A549 (cell line): ENCODE results near the gene ESR1. TPM values are rescaled to one million over a fixed set of nuclear protein-coding genes. Genes with fewer than 3 reads are reported as not detected.

ENCODE experiments used
- ATAC-seq, 2 experiments: fragments of 200-7000 bp in 1 of 2; fragments of >200 bp in 1 of 2; cut with Nextera tagmentation in 1 of 2; cut with Tn5 transposase in 1 of 2; 3 replicates each; pipeline versions ENCODE4 v1.8.0 to v1.9.1; 2018 to 2020; ENCODE audit warnings: mild to moderate bottlenecking in 1 of 2, moderate library complexity in 1 of 2
- CTCF ChIA-PET: fragments of 300-600 bp; sonication (Branson Sonifier 250); formaldehyde crosslinking; extraction: SDS; loops from one replicate; lab custom pipeline; 2021; ENCODE audit warnings: antibody characterized with exemption, inconsistent platforms; lab: Yijun Ruan, JAX
- POLR2A ChIA-PET: fragments of 350-600 bp; formaldehyde crosslinking; extraction: SDS; loops from one replicate; lab custom pipeline; 2021; ENCODE audit warnings: antibody characterized with exemption, inconsistent platforms; lab: Yijun Ruan, JAX
- DNase-seq, 2 experiments: peaks; one replicate each; pipeline versions ENCODE4 v3.0.0 to v3.0.0-alpha.2; 2011 to 2016; ENCODE audit warnings: low read depth in 1 of 2, low spot score in 1 of 2
- FAIRE-seq: peaks from 2 replicates; lab custom pipeline; 2011; peaks lifted over from hg19 to GRCh38; lab: Jason Lieb, UNC
- H3K27ac ChIP-seq, 2 experiments: fragments of >200 bp; sonication (Bioruptor Twin); formaldehyde crosslinking; 3 replicates each; pipeline ENCODE4 v1.5.1; 2016 to 2017
- H3K4me1 ChIP-seq: fragments of >200 bp; sonication (Bioruptor Twin); formaldehyde crosslinking; 3 replicates; pipeline ENCODE4 v1.6.1; 2016
- H3K4me2 ChIP-seq: fragments of >200 bp; sonication (Bioruptor Twin); formaldehyde crosslinking; 3 replicates; pipeline ENCODE4 v1.6.1; 2016
- H3K4me3 ChIP-seq: fragments of >200 bp; sonication (Bioruptor Twin); formaldehyde crosslinking; 3 replicates; pipeline ENCODE4 v1.5.1; 2016
- H3K9me3 ChIP-seq: fragments of >200 bp; sonication (Bioruptor Twin); formaldehyde crosslinking; 3 replicates; pipeline ENCODE4 v1.6.1; 2016
- BHLHE40 ChIP-seq: IDR thresholded peaks from 2 replicates; pipeline ENCODE4 v1.6.1; 2012; ENCODE audit warnings: low read depth, low read length, inconsistent platforms
- CBX2 ChIP-seq: fragments of 200-600 bp; sonication (generic); IDR thresholded peaks from 2 replicates; pipeline ENCODE4 v1.6.1; 2016; ENCODE audit warnings: low read depth, mild to moderate bottlenecking, borderline replicate concordance
- EHF ChIP-seq: fragments of 250-450 bp; sonication (Bioruptor Pico); IDR thresholded peaks from 2 replicates; pipeline ENCODE4 v1.5.0; 2020; ENCODE audit warnings: mild to moderate bottlenecking
- EP300 ChIP-seq, 2 experiments: fragments of >200 bp; sonication (Bioruptor Twin); formaldehyde crosslinking; IDR thresholded peaks; 2 replicates in 1 of 2; 3 replicates in 1 of 2; pipeline ENCODE4 v1.6.1; 2016 to 2017
- ESRRA ChIP-seq: fragments of 150-350 bp; IDR thresholded peaks from 2 replicates; pipeline ENCODE4 v1.6.1; 2014; ENCODE audit warnings: mild to moderate bottlenecking, low read length, borderline replicate concordance
- FOSL2 ChIP-seq, 2 experiments: fragments of 450-650 bp in 1 of 2; fragments of >200 bp in 1 of 2; sonication (Bioruptor Twin) in 1 of 2; formaldehyde crosslinking; IDR thresholded peaks; 2 replicates each; pipeline versions ENCODE4 v1.5.0 to v1.6.1; 2016 to 2020; ENCODE audit warnings: mild to moderate bottlenecking in 1 of 2, moderate library complexity in 1 of 2
- FOXS1 ChIP-seq: fragments of 250-450 bp; sonication (Bioruptor Pico); IDR thresholded peaks from 2 replicates; pipeline ENCODE4 v1.5.0; 2020; ENCODE audit warnings: mild to moderate bottlenecking, moderate library complexity
- HDAC2 ChIP-seq: fragments of 200-600 bp; sonication (generic); IDR thresholded peaks from 2 replicates; pipeline ENCODE4 v1.6.1; 2016
- HOXB13 ChIP-seq: fragments of 250-450 bp; sonication (Bioruptor Pico); IDR thresholded peaks from 2 replicates; pipeline ENCODE4 v1.5.0; 2020; ENCODE audit warnings: low read depth, mild to moderate bottlenecking, moderate library complexity
- JUN ChIP-seq, 2 experiments: fragments of >200 bp; sonication (Bioruptor Twin); formaldehyde crosslinking; IDR thresholded peaks; 2 replicates in 1 of 2; 3 replicates in 1 of 2; pipeline ENCODE4 v1.6.1; 2016 to 2017
- KDM5A ChIP-seq: fragments of 200-600 bp; sonication (generic); IDR thresholded peaks from 2 replicates; pipeline ENCODE4 v1.6.1; 2016; ENCODE audit warnings: antibody characterized with exemption, mild to moderate bottlenecking
- MAFK ChIP-seq: fragments of 450-650 bp; IDR thresholded peaks from 2 replicates; pipeline ENCODE4 v1.6.1; 2014; ENCODE audit not compliant: partially characterized antibody
- MAZ ChIP-seq: fragments of 150-350 bp; IDR thresholded peaks from 2 replicates; pipeline ENCODE4 v1.6.1; 2014; ENCODE audit warnings: antibody characterized with exemption, low read depth, low read length, borderline replicate concordance
- MYC ChIP-seq: IDR thresholded peaks from 2 replicates; pipeline ENCODE4 v1.6.1; 2012; ENCODE audit warnings: mild to moderate bottlenecking, inconsistent platforms, low read length, improper control_type of control experiment, borderline replicate concordance
- RAD21 ChIP-seq, 2 experiments: fragments of >200 bp in 1 of 2; sonication (Bioruptor Twin) in 1 of 2; formaldehyde crosslinking in 1 of 2; IDR thresholded peaks in 1 of 2; conservative IDR thresholded peaks in 1 of 2; 2 replicates in 1 of 2; 3 replicates in 1 of 2; pipeline ENCODE4 v1.6.1; 2012 to 2018; ENCODE audit warnings: inconsistent platforms in 1 of 2
- RARB ChIP-seq: fragments of 250-450 bp; sonication (Bioruptor Pico); IDR thresholded peaks from 2 replicates; pipeline ENCODE4 v1.8.0; 2021; ENCODE audit warnings: mild to moderate bottlenecking, moderate library complexity
- RNF2 ChIP-seq: fragments of 200-600 bp; sonication (generic); IDR thresholded peaks from 2 replicates; pipeline ENCODE4 v1.6.1; 2016; ENCODE audit warnings: low read depth, mild to moderate bottlenecking, antibody characterized with exemption, moderate library complexity, borderline replicate concordance
- ZSCAN20 ChIP-seq: fragments of 250-450 bp; sonication (Bioruptor Pico); IDR thresholded peaks from 2 replicates; pipeline ENCODE4 v1.8.0; 2022; ENCODE audit warnings: mild to moderate bottlenecking, moderate library complexity
- WGBS: methylation state at CpG from one replicate; pipeline ENCODE4 v1.1.6; 2017; ENCODE audit errors: missing lambda C conversion rate; 5-methylcytosine and 5-hydroxymethylcytosine counted together
- polyA plus RNA-seq, 4 experiments: library from polyadenylated mRNA; depleted of rRNA in 3 of 4; stranded (reverse); fragments of >200 nt; fragmentation: RNase III in 1 of 4; extraction: RNeasy Plus Mini Kit Qiagen cat#74134 plus additional on column Dnase treatment in 1 of 4; gene quantifications; 2 replicates in 3 of 4; 3 replicates in 1 of 4; pipeline ENCODE4 v1.2.3, GENCODE V29; 2011 to 2017
- TF ChIP-seq, protein P1 (sequence below): fragments of 150-350 bp; IDR thresholded peaks from 2 replicates; pipeline ENCODE4 v1.6.1; 2014; ENCODE audit warnings: low read depth, mild to moderate bottlenecking, low read length
- TF ChIP-seq, protein P2 (sequence below): fragments of >200 bp; sonication (Bioruptor Twin); formaldehyde crosslinking; IDR thresholded peaks from 3 replicates; pipeline ENCODE4 v1.6.1; 2016
- TF ChIP-seq, protein P3 (sequence below): fragments of >200 bp; sonication (Bioruptor Twin); formaldehyde crosslinking; IDR thresholded peaks from 2 replicates; pipeline ENCODE4 v1.6.1; 2016

Gene ESR1
- polyA plus RNA-seq, 2 of the 4 experiments (the other 2 are of a cell fraction), result not detected

DNA sequence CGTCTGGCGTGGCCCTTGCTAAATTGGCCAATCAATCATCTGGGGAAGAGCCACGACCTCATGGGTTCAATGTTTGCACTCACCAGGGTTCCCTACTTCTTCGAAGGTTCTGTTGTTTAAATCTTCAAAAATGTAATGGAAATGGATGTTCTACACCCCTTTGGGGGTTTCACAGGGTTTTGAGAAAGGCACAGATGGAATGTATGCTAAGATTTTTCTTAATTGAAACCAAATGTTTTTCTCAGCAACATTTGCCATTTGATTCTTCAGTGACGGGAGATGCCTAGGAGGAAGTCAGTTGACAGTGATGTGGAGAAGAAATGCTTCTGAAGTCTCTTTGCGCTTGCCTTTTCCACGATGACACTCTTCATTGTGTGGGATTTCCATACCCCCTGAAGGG is 312.3 kb downstream of the ESR1 start:
- no peak for ATAC-seq
- Histone ChIP-seq H3K9me3 (no peaks in the 10 kb centered on the region), H3K4me2 (no peak overlapping the region), H3K27ac (no peak overlapping the region), H3K4me3 (no peak overlapping the region), H3K4me1 (no peaks in the 10 kb centered on the region)
- no peak for FAIRE-seq
- TF ChIP-seq RAD21 (conservative IDR thresholded peaks at IDR 0.05 in 1 of 2, IDR thresholded peaks at IDR 0.05 in 1 of 2), result no peak
- TF ChIP-seq, protein P1, sequence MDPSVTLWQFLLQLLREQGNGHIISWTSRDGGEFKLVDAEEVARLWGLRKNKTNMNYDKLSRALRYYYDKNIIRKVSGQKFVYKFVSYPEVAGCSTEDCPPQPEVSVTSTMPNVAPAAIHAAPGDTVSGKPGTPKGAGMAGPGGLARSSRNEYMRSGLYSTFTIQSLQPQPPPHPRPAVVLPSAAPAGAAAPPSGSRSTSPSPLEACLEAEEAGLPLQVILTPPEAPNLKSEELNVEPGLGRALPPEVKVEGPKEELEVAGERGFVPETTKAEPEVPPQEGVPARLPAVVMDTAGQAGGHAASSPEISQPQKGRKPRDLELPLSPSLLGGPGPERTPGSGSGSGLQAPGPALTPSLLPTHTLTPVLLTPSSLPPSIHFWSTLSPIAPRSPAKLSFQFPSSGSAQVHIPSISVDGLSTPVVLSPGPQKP, result no peak
- TF ChIP-seq, protein P2, sequence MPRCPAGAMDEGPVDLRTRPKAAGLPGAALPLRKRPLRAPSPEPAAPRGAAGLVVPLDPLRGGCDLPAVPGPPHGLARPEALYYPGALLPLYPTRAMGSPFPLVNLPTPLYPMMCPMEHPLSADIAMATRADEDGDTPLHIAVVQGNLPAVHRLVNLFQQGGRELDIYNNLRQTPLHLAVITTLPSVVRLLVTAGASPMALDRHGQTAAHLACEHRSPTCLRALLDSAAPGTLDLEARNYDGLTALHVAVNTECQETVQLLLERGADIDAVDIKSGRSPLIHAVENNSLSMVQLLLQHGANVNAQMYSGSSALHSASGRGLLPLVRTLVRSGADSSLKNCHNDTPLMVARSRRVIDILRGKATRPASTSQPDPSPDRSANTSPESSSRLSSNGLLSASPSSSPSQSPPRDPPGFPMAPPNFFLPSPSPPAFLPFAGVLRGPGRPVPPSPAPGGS, result no peak
- TF ChIP-seq ZSCAN20 (CRISPR knock-in tag), result no peak
- TF ChIP-seq MYC, result no peak
- TF ChIP-seq EP300 (IDR thresholded peaks at IDR 0.05), result no peak
- no peak for TF ChIP-seq MAFK
- TF ChIP-seq ESRRA, result no peak
- TF ChIP-seq FOXS1 (CRISPR knock-in tag), result no peak
- no peak for TF ChIP-seq FOSL2 (IDR thresholded peaks at IDR 0.05)
- TF ChIP-seq FOSL2 (CRISPR knock-in tag; IDR thresholded peaks at IDR 0.05), result no peak
- no peak for TF ChIP-seq HDAC2
- no peak for TF ChIP-seq JUN (IDR thresholded peaks at IDR 0.05)
- TF ChIP-seq BHLHE40, result no peak
- TF ChIP-seq RNF2, result no peak
- no peak for TF ChIP-seq MAZ
- ChIA-PET POLR2A (no interaction called here), CTCF (interaction anchor here (1.2 to 1.5 kb wide), 2 partner anchors 10 to 354 kb away, joined by 3 to 4 read pairs; no protein-coding TSS in a partner anchor)
- no peak for DNase-seq
- WGBS, result 72% methylated on average over 7 of the region's 7 CpGs

DNA sequence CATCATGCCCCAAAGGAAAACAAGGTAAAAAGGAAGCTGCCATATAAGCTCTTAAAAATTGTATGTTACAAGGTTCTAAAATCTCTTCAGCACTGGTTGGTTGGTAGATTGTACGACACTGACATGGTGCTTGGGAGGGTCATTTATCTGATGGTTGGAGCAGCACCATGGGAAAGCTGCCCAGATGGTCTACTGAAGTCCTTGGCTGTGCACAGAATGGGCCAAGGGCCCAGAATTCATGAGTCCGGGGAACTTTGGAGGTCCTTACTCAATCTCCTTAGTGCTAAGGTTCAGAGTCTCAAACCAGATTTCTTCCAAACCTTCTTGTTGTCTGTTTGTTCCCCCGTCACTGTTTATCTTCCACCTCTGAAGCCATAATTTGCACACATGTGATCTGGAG is 314.4 kb downstream of the ESR1 start:
- WGBS, result 68% methylated on average over 3 of the region's 3 CpGs
- POLR2A ChIA-PET, result no interaction called here
- no peak for DNase-seq

DNA sequence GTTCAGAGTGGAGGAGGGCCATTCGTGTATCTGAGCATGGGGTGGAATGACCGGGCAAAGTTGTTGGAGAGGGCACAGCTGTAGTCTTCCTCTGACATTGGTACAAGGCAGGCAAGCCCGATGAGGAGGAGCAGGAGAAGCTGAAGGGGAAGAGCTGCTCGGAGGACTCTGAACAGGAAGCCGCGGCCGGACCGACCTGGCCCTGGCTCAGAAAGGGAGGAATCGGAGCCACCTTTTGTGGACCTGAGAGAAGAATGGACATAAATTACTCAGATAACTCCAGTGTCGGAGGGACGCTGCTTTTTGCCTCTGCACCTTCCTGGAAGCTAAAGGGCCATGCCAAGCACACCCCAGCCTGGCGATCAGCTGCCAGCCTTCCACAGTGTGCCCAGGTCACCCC is 315.0 kb downstream of the ESR1 start:
- H3K4me1 ChIP-seq, result no peaks in the 10 kb centered on the region
- no peak overlapping the region for H3K4me2 ChIP-seq
- FAIRE-seq (no peak), DNase-seq (no peak), ATAC-seq (no peak)
- ChIA-PET POLR2A (no interaction called here), CTCF (interaction anchor here (2.3 kb wide), 1 partner anchor 357 kb away, joined by 9 read pairs; no protein-coding TSS in a partner anchor)
- 95% methylated on average over 12 of the region's 12 CpGs for WGBS
- no peaks in the 10 kb centered on the region for H3K9me3 ChIP-seq
- TF ChIP-seq HOXB13 (CRISPR knock-in tag) (no peak), EHF (CRISPR knock-in tag) (no peak), RARB (CRISPR knock-in tag) (no peak), ZSCAN20 (CRISPR knock-in tag) (no peak)
- no peak overlapping the region for H3K27ac ChIP-seq
- no peak overlapping the region for H3K4me3 ChIP-seq

More for the DNA sequence above, 314.4 kb downstream of the ESR1 start:
- CTCF ChIA-PET, result interaction anchor here (2.3 kb wide), 1 partner anchor 356 kb away, joined by 9 read pairs; no protein-coding TSS in a partner anchor
- no peak overlapping the region for H3K4me3 ChIP-seq
- H3K9me3 ChIP-seq, result no peaks in the 10 kb centered on the region
- no peak for TF ChIP-seq KDM5A
- no peak for TF ChIP-seq CBX2
- TF ChIP-seq, protein P3, sequence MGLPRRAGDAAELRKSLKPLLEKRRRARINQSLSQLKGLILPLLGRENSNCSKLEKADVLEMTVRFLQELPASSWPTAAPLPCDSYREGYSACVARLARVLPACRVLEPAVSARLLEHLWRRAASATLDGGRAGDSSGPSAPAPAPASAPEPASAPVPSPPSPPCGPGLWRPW, result no peak
- TF ChIP-seq, all 56 proteins: peak for 0
- ATAC-seq (no peak), FAIRE-seq (no peak)
- no peaks in the 10 kb centered on the region for H3K4me1 ChIP-seq
- no peak overlapping the region for H3K4me2 ChIP-seq
- no peak overlapping the region for H3K27ac ChIP-seq
